B cell (primary cell): ENCODE results near the gene DTHD1. TPM values are rescaled to one million over a fixed set of nuclear protein-coding genes. Genes with fewer than 3 reads are reported as not detected.

Source experiments
- ATAC-seq: fragments of 200-7000 bp; cut with Tn5 transposase; one replicate; pipeline ENCODE4 v1.10.0; 2021; ENCODE audit warnings: low read depth, mild to moderate bottlenecking, moderate number of reproducible peaks, moderate library complexity
- CTCF ChIA-PET: fragments of 350-600 bp; sonication (Branson Sonifier 250); formaldehyde crosslinking; loops from one replicate; lab custom pipeline; 2021; ENCODE audit warnings: antibody characterized with exemption, inconsistent platforms; lab: Charles Lee
- POLR2A ChIA-PET: fragments of 350-600 bp; sonication (Branson Sonifier 250); formaldehyde crosslinking; loops from one replicate; lab custom pipeline; 2021; ENCODE audit warnings: antibody characterized with exemption; lab: Charles Lee
- DNase-seq: peaks from one replicate; pipeline ENCODE4 v3.0.0; 2013
- H2AFZ ChIP-seq: 2 replicates; pipeline ENCODE4 v1.6.1; 2012; ENCODE audit warnings: mild to moderate bottlenecking, low read depth, low read length; ENCODE audit not compliant: insufficient read depth, poor library complexity, severe bottlenecking
- H3K27ac ChIP-seq, 2 donors: 1 replicate in 1 of 2; 2 replicates in 1 of 2; pipeline ENCODE4 v1.5.1; 2012 to 2013; ENCODE audit warnings: low read length in 2 of 2, mild to moderate bottlenecking in 2 of 2, moderate library complexity in 1 of 2
- H3K27me3 ChIP-seq, 4 experiments: fragments of 200-600 bp in 1 of 4; sonication (generic) in 1 of 4; replicated peaks in 1 of 4; 1 replicate in 2 of 4; 2 replicates in 2 of 4; pipeline versions ENCODE4 v1.6.1 to v1.7.0; 2013 to 2016; ENCODE audit warnings: low read length in 3 of 4, mild to moderate bottlenecking in 2 of 4, mixed read lengths in 1 of 4, moderate library complexity in 1 of 4; ENCODE audit not compliant: insufficient read depth in 4 of 4, control insufficient read depth in 3 of 4; ENCODE audit errors: control extremely low read depth in 1 of 4
- H3K36me3 ChIP-seq, 2 experiments: replicated peaks in 1 of 2; 1 replicate in 1 of 2; 2 replicates in 1 of 2; pipeline versions ENCODE4 v1.6.1 to v1.7.1; 2013; ENCODE audit warnings: low read length in 1 of 2; ENCODE audit not compliant: insufficient read depth in 2 of 2, control insufficient read depth in 1 of 2; ENCODE audit errors: control extremely low read depth in 1 of 2, extremely low read depth in 1 of 2
- H3K4me1 ChIP-seq, 2 donors: fragments of 200-600 bp in 1 of 2; sonication (generic) in 1 of 2; 1 replicate in 1 of 2; 2 replicates in 1 of 2; pipeline versions ENCODE4 v1.5.1 to v1.6.1; 2013 to 2017; ENCODE audit warnings: low read length in 2 of 2; ENCODE audit not compliant: control insufficient read depth in 2 of 2, insufficient read depth in 2 of 2
- H3K4me2 ChIP-seq: replicated peaks from 2 replicates; pipeline ENCODE3; 2012; ENCODE audit warnings: mild to moderate bottlenecking, low read depth, low read length; ENCODE audit not compliant: poor library complexity, severe bottlenecking
- H3K4me3 ChIP-seq, 5 experiments: fragments of 200-600 bp in 1 of 5; sonication (generic) in 1 of 5; 1 replicate in 3 of 5; 2 replicates in 2 of 5; pipeline versions ENCODE4 v1.5.1 to v1.7.0; 2011 to 2016; ENCODE audit warnings: low read length in 4 of 5, mild to moderate bottlenecking in 4 of 5, low read depth in 2 of 5, control low read depth in 1 of 5, moderate library complexity in 1 of 5; ENCODE audit not compliant: insufficient read depth in 1 of 5; ENCODE audit errors: control extremely low read depth in 1 of 5, extremely low read depth in 1 of 5
- H3K79me2 ChIP-seq: fragments of 200-600 bp; sonication (generic); one replicate; pipeline ENCODE4 v1.6.0; 2016; ENCODE audit warnings: low read length; ENCODE audit not compliant: control insufficient read depth, insufficient read depth
- H3K9ac ChIP-seq: fragments of 200-600 bp; sonication (generic); 2 replicates; pipeline ENCODE4 v1.6.1; 2017; ENCODE audit warnings: mild to moderate bottlenecking, low read length, moderate library complexity
- H3K9me3 ChIP-seq, 3 donors: one replicate each; pipeline versions ENCODE4 v1.6.1 to v1.7.1; 2013; ENCODE audit warnings: low read length in 2 of 3; ENCODE audit not compliant: control insufficient read depth in 2 of 3, insufficient read depth in 1 of 3; ENCODE audit errors: control extremely low read depth in 1 of 3
- H4K20me1 ChIP-seq: 2 replicates; pipeline ENCODE4 v1.6.0; 2012; ENCODE audit warnings: mild to moderate bottlenecking, low read length; ENCODE audit not compliant: insufficient read depth, control insufficient read depth, poor library complexity, severe bottlenecking
- H3K27ac Mint-ChIP-seq: one replicate; pipeline ENCODE4 v1.8.0; 2021; ENCODE audit warnings: mixed read lengths
- H3K27me3 Mint-ChIP-seq: one replicate; pipeline ENCODE4 v1.8.0; 2021; ENCODE audit warnings: mixed read lengths
- H3K4me1 Mint-ChIP-seq: one replicate; pipeline ENCODE4 v1.8.0; 2021; ENCODE audit warnings: mixed read lengths
- H3K4me3 Mint-ChIP-seq: one replicate; pipeline ENCODE4 v1.8.0; 2021; ENCODE audit warnings: mixed read lengths
- H3K9me3 Mint-ChIP-seq: one replicate; pipeline ENCODE4 v1.8.0; 2022; ENCODE audit warnings: mixed read lengths; ENCODE audit not compliant: insufficient read depth
- CTCF ChIP-seq: fragments of 200-600 bp; IDR thresholded peaks from one replicate; pipeline ENCODE4 v1.8.0; 2022; ENCODE audit warnings: antibody characterized with exemption, mild to moderate bottlenecking
- EZH2 ChIP-seq: IDR thresholded peaks from 2 replicates; pipeline ENCODE4 v1.6.1; 2012; ENCODE audit warnings: borderline replicate concordance, low read depth, mild to moderate bottlenecking, moderate library complexity, low read length; ENCODE audit not compliant: insufficient read depth, poor library complexity, severe bottlenecking
- WGBS: methylation state at CpG from one replicate; pipeline ENCODE4 v1.1.5; 2013; ENCODE audit warnings: missing lambda C conversion rate; ENCODE audit not compliant: insufficient coverage; 5-methylcytosine and 5-hydroxymethylcytosine counted together
- intact Hi-C: fragments of 100-400 bp; cut with micrococcal nuclease; formaldehyde crosslinking; loops from one replicate; pipeline ENCODE4 v1.10.0; 2022
- polyA plus RNA-seq: library from polyadenylated mRNA; depleted of rRNA; stranded (reverse); fragments of >200 nt; gene quantifications from 2 replicates; pipeline ENCODE4 v1.2.3, GENCODE V29; 2012
- total RNA-seq, 2 donors: library from RNA; stranded (reverse); fragments of 120-200 nt in 1 of 2; gene quantifications; 1 replicate in 1 of 2; 2 replicates in 1 of 2; pipeline versions ENCODE4 v1.2.3 to v1.2.4, GENCODE V29; 2013 to 2022

Gene DTHD1
- total and polyA plus RNA-seq, 2 donors (not counting 1 experiment from before 2014, with no cell fraction given): 0.04 TPM; not detected in 1

GRCh38 chr4:36242629-36243354 is 38.6 kb upstream of the DTHD1 start:
- H3K27ac ChIP-seq: peak overlapping the region; percentile 93 to 96
- no peaks in the 10 kb centered on the region for H4K20me1 ChIP-seq
- peak overlapping the region; percentile 96 for H3K4me3 Mint-ChIP-seq
- peak; percentile 30 for DNase-seq
- peak overlapping the region; percentile 87 for H3K9ac ChIP-seq
- no peak for TF ChIP-seq CTCF
- TF ChIP-seq EZH2: no peak
- intact Hi-C loops: loop anchor here (1.0 to 10.0 kb wide), 4 partner anchors 17 to 1442 kb away; partner anchors contain the start of gene RELL1
- H3K4me1 Mint-ChIP-seq: peaks cover 52% of the 10 kb centered on the region
- H3K27me3 Mint-ChIP-seq: no peaks in the 10 kb centered on the region
- ChIA-PET CTCF (interaction anchor here (0.9 to 5.3 kb wide), 9 partner anchors 11 to 159 kb away, joined by 3 to 34 read pairs (median 5); no protein-coding TSS in a partner anchor), POLR2A (interaction anchor here (2.0 kb wide), 1 partner anchor 83 kb away, joined by 8 read pairs; no protein-coding TSS in a partner anchor)
- no peaks in the 10 kb centered on the region for H3K9me3 ChIP-seq
- peaks cover 18 to 22% of the 10 kb centered on the region in 2 donors for H3K4me1 ChIP-seq
- ATAC-seq: no peak
- no peaks in the 10 kb centered on the region for H3K27me3 ChIP-seq
- WGBS: 0% methylated on average over 2 of the region's 7 CpGs
- H2AFZ ChIP-seq: peak overlapping the region; percentile 86
- peak overlapping the region; percentile 79 to 96 (median 87) for H3K4me3 ChIP-seq
- peak overlapping the region; percentile 83 for H3K27ac Mint-ChIP-seq
- H3K36me3 ChIP-seq: peaks cover 0 to 6% of the 10 kb centered on the region in 2 experiments
- peaks cover 65% of the 10 kb centered on the region for H3K79me2 ChIP-seq
- peak overlapping the region; percentile 84 for H3K4me2 ChIP-seq
- H3K9me3 Mint-ChIP-seq: peaks cover 3% of the 10 kb centered on the region
